NK-92 (cell line): ENCODE measurements around the gene HS3ST2.

Source experiments
- DNase-seq: peaks from one replicate; lab custom pipeline; 2025; ENCODE audit not compliant: unreplicated experiment; lab: John Stamatoyannopoulos, UW

HS3ST2 gene

GRCh38 chr16:22813948-22814710 is at the start of gene HS3ST2:
Gene HS3ST2 (plus strand): TSS chr16:22814162. CDS start chr16:22814611, 449 bp downstream.
- no peak for DNase-seq

- no peak for DNase-seq
Measured at GRCh38 chr16:22764662-22765327, 49.2 kb upstream of the HS3ST2 start.

GRCh38 chr16:22765479-22765878 is 48.5 kb upstream of the HS3ST2 start:
- no peak for DNase-seq

GRCh38 chr16:22770866-22771265 is 43.1 kb upstream of the HS3ST2 start:
- DNase-seq = no peak

GRCh38 chr16:22771551-22771950 is 42.4 kb upstream of the HS3ST2 start:
- DNase-seq = no peak

GRCh38 chr16:22775220-22775922 is 38.6 kb upstream of the HS3ST2 start:
- no peak for DNase-seq

GRCh38 chr16:22781480-22781879 is 32.5 kb upstream of the HS3ST2 start:
- DNase-seq = no peak

GRCh38 chr16:22782314-22782713 is 31.6 kb upstream of the HS3ST2 start:
- no peak for DNase-seq

GRCh38 chr16:22784690-22785214 is 29.2 kb upstream of the HS3ST2 start:
- no peak for DNase-seq

- DNase-seq = no peak
Measured at GRCh38 chr16:22785552-22785951, 28.4 kb upstream of the HS3ST2 start.

- DNase-seq = no peak
Measured at GRCh38 chr16:22786284-22786683, 27.7 kb upstream of the HS3ST2 start.

- DNase-seq = no peak
Measured at GRCh38 chr16:22786691-22787090, 27.3 kb upstream of the HS3ST2 start.

- DNase-seq = no peak
Measured at GRCh38 chr16:22787466-22788192, 26.3 kb upstream of the HS3ST2 start.

- DNase-seq = no peak
Measured at GRCh38 chr16:22788193-22788530, 25.8 kb upstream of the HS3ST2 start.

GRCh38 chr16:22789281-22789945 is 24.5 kb upstream of the HS3ST2 start:
- no peak for DNase-seq

GRCh38 chr16:22797551-22797950 is 16.4 kb upstream of the HS3ST2 start:
- DNase-seq = no peak

- DNase-seq = no peak
Measured at GRCh38 chr16:22799113-22799512, 14.8 kb upstream of the HS3ST2 start.

GRCh38 chr16:22804893-22805292 is 9.1 kb upstream of the HS3ST2 start:
- DNase-seq = no peak

GRCh38 chr16:22805326-22805725 is 8.6 kb upstream of the HS3ST2 start:
- no peak for DNase-seq

GRCh38 chr16:22806811-22807210 is 7.2 kb upstream of the HS3ST2 start:
- DNase-seq = no peak

GRCh38 chr16:22810226-22810625 is 3.7 kb upstream of the HS3ST2 start:
- DNase-seq = no peak
